ENCODE measurements around the gene EEFSEC.

DNA sequence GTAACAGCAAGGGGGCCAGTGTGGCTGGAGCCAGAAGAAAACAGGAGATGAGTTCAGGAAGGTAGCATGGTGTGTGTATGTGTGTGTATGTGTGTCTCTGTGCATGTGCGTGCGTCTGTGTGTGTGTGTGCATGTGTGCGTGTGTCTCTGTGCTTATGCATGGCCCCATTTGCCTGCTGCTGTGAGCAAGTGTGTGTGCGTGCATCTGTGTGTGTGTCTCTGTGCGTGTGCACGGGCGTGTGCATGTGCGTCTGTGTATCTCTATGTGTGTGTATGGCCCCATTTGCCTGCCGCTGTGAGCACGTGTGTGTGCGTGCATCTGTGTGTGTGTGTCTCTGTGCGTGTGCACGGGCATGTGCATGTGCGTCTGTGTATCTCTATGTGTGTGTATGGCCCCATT is 7.1 kb upstream of the EEFSEC start:
- TF ChIP-seq, protein P1, sequence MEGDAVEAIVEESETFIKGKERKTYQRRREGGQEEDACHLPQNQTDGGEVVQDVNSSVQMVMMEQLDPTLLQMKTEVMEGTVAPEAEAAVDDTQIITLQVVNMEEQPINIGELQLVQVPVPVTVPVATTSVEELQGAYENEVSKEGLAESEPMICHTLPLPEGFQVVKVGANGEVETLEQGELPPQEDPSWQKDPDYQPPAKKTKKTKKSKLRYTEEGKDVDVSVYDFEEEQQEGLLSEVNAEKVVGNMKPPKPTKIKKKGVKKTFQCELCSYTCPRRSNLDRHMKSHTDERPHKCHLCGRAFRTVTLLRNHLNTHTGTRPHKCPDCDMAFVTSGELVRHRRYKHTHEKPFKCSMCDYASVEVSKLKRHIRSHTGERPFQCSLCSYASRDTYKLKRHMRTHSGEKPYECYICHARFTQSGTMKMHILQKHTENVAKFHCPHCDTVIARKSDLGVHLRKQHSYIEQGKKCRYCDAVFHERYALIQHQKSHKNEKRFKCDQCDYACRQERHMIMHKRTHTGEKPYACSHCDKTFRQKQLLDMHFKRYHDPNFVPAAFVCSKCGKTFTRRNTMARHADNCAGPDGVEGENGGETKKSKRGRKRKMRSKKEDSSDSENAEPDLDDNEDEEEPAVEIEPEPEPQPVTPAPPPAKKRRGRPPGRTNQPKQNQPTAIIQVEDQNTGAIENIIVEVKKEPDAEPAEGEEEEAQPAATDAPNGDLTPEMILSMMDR (IDR thresholded peaks at IDR 0.05 in 8 of 11, conservative IDR thresholded peaks at IDR 0.05 in 3 of 11): no peak
- no peak for TF ChIP-seq POLR2A (IDR thresholded peaks at IDR 0.05)
- TF ChIP-seq POLR2AphosphoS5 (IDR thresholded peaks at IDR 0.05): no peak
